Activated naive CD4-positive, alpha-beta T cell (primary cell): ENCODE results near the gene TSPYL2.

Experiments used
- DNase-seq, 4 experiments: peaks; one replicate each; lab custom pipeline; 2025; lab: John Stamatoyannopoulos, UW

The TSPYL2 gene

DNA sequence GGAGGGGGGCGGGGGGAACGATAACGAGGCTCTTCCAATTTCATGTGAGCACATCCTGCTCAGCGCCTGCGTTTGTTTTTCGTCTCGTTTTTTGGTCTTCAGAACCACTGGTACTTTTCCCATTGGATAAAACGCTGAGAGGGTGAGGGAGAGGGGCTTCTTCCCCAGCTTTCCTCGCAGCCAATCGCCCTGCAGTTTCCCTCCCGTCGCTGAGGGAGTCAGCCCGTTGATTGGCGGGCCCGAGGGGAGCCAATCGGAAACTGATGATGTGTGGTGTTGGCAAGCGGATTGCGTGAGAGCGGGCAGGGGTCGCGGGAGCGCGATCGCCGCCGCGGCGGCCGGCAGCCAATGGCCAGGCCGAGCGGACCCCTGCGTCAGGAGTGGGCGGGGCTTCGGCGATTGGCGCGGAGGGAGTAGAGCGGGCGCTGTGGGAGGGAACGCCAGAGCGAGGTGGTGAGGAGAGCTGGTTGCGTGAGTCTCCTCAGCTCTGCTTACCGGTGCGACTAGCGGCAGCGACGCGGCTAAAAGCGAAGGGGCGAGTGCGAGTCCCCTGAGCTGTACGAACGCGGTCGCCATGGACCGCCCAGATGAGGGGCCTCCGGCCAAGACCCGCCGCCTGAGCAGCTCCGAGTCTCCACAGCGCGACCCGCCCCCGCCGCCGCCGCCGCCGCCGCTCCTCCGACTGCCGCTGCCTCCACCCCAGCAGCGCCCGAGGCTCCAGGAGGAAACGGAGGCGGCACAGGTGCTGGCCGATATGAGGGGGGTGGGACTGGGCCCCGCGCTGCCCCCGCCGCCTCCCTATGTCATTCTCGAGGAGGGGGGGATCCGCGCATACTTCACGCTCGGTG lies at the start of gene TSPYL2:
Gene TSPYL2, plus strand, starts transcription at position 443 of the 848 bp plus-strand sequence. Its CDS starts 132 bp downstream, at position 575.
- peak; percentile 69 to 91 (median 82) for DNase-seq

DNA sequence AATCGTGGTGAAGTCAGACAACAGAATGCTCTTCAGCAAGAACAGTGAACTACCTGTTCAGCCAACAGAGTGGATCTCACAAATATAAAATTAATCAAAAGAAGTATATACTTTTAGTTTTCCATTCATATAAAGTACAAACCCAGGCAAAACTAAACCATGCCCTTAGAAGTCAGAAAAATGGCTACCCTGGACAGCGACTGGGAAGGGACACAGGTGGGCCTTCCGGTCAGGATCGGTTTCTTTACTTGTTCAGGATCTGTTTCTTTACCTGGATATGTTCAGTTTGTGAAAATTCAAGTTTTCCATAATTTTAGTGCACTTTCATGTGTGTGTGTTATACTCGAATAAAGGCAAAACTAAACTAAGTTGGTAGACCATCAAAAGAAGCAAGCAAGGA lies 46.0 kb upstream of the TSPYL2 start:
- DNase-seq, result no peak

DNA sequence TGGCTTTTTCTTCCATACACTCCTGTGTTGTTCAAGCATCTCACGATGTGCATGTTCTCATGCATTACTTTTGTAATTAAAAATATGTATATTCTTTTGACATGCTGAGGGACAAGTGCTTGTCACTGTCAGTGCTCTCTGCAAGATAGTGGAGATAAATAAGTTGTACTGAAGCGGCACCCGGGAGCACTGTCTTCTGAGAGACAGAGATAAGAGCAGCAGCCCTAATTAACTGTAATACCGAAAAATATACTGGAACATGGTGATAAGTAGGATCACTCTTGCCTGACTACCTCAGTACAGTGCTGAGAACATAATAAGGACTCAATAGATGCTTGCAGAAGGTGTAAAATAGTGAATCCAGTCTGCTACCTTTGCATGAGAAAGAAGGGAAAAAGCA lies 42.9 kb upstream of the TSPYL2 start:
- DNase-seq, result no peak

DNA sequence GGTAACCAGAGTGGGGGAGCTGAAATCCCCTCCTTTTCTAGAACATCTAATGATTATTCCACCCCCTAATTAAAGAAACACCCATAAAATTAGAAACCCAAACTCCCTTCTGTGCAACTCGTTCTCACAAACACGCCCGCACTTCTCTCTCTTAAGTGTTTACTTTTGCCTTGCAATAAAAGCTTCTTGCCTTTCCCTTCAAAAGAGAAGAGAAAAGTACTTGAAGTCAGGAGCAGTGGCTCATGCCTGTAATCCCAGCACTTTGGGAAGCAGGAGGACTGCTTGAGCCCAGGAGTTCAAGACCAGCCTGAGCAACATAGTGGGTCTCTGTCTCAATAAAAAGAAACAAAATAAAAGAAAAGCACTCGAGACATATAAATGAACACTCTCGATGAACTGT lies 37.2 kb upstream of the TSPYL2 start:
- no peak for DNase-seq

DNA sequence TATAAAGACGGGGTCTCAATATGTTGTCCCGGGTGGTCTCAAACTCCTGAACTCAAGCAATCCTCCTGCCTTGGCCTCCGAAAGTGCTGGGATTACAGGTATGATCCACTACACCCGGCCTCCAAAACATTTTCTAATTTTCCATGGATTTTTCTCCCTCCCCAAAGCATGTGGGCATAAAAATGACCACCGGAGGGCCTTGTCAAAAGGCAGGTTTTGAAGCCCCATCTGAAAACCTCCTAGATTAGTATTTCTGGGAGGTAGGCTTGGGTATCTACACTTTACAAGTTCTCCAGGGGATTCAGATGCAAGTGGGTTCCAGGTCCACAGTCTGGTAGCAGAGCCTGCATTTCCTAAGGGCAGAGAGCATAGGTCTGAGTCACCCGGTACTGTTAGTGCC lies 34.9 kb upstream of the TSPYL2 start:
- DNase-seq, result no peak

DNA sequence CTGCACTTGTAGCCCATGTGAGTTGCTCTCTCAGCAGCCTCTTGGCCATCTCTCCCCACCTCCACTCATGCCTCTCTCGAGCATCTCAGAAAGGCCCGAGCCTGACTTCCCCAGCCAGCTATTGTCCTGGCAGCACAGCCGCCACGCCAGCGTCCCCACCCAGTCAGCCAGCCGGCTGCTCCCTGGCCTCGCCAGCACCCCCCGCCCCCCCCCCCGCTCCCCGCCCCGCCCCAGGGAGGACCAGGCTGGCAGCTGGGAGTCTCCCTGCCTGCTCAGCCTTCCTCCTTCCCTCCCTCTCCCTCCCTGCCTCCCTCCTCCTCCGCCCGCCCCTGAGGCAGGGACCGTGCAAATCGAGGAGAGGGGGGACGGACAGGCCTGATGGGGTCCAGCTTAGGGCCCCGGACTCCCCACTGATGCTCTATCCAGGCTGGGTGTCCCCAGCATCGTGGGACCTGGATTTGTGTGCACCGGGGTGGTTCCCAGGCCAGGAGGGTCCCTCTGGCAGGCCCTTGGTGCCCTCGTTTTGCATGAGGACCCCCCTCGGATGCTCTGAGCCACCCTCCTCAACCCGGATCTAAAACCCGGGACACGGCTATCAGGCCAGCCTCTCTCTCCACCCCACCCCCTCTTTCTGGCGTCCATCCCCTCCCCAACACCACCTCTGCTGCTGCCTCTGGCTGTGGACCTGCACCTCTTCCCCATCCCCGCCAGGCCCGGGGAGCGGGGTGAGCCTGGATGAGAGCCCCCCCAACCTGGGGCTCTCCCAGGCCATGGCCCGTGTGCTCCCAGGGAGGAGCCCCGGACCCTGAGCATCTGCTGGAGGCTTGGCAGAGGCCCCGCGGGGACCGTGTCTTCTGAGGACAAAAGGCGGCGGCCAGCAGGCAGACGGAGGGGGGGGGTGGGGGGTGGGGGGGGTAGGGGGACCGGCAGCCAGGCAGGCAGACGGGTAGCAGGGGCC lies 33.7 kb upstream of the TSPYL2 start, which contains the start of gene GPR173:
Gene GPR173, plus strand, starts transcription at position 621 of the 958 bp plus-strand sequence. CDS start 27,833 bp downstream, outside the sequence.
- DNase-seq, result no peak

DNA sequence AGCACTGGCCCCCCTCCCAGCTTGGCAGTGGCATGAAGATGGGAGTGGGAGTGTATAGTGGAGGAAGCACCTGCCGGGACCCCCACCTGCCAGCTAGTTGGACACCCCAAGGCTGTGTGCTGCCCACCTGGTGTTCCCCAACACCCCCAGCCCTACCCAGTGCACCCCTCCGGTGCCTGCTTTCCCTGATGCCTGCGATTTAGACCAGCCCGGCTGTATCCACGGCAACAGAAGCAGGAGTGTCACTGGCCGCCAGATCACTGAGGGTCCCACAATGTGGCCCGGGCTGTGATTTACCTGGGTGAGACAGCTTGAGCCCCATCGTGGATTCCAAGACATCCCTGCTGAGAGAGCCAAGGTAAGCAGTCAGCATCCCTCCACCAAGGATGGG lies 33.0 kb upstream of the TSPYL2 start:
- no peak for DNase-seq

DNA sequence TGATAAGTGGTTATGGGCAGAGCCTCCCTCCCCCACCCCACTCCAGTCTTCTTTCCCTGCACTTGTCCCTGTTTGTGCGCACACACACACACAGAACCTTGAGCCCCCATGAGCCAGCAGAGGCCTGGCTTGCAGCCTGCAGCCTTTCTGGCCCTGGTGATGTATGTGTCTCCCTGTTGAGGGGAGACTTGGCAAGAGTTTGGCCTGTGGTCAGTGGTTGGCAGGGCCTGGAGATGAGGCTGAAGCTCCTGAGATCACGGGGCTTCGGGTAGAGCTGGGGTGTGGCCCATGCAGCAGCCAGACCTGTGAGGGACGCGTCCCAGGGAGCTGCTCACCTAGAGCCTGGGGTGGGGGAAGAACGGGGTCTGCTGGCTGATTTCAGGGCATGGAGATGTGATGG lies 31.3 kb upstream of the TSPYL2 start:
- no peak for DNase-seq

DNA sequence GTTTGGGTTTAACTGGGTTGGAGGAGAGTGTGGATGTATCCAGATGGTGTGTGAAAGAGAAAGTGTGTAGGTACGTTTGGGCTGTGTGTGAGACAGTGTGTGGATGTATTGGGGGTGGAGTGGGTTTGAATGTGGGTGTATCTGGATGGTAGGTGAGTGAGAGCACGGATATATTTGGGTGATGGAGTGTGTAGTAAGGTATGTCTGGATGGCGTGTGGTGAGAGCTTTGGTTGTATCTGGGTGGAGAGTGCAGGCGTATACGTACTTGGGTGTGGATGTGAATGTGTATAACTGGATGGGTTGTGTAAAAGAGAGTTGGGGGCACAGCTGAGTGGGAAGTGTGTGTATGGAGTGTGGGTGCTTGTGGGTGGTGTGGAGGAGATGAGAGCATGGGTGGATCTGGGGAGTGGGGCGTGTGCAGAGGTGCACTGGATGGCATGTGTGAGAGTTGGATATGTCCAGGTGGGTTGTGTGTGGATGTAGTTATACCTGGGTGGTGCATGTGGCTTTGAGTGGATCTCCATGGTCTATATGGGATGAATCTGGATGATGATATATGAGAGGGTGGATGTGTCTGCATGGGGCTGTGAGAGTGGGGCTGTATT lies 26.8 kb upstream of the TSPYL2 start:
- DNase-seq, result no peak

DNA sequence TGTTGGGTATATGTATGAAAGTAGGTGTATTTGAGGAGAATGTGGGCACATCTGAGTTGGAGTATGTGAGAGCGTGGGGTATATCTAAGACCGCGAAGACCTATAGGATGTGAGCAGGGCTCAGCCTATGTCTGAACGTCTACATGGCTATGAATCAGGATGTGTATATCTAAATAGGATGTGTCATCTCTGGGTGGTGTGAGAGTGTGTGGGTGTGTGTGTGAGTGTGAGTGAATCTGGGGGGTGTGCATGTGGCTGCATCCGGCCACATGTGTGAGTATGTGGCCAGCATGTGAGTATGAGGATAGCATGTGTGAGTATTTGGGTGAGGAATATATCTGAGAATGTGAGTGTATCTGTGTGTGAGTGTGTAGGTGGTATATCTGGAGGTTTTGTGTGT lies 25.9 kb upstream of the TSPYL2 start:
- no peak for DNase-seq

DNA sequence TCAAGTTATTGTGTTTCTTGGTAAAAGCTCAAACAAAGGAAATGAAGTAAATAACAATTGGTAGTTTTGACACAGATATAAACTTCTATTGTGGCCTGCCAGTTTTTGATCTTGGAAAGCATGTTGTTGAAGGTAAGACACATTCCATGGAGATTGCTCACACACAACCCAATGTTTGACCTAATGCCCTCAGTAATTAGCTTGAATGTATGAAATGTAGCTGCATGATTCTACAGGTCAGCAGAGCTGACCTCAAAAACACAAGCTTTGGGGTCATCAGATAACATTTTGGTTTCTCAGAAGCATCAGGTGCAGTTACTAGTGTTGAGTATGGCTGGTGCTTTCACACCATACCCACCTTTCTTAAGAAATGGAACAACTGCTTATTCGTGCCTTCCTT lies 17.1 kb upstream of the TSPYL2 start:
- no peak for DNase-seq

DNA sequence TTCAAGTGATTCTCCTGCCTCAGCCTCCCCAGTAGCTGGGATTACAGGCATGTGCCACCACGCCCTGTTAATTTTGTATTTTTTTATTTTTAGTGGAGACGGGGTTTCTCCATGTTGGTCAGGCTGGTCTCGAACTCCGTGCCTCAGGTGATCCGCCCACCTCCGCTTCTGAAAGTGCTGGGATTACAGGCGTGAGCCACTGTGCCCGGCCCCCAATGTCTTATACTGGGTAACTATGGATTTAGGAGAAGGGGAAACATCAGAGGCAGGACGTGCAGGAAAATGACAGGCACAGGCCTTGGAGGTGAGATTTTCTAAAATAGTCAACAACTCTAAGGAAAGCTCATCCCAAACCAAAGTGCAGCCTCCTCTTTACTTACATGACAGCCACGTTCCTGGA lies 11.1 kb upstream of the TSPYL2 start:
- no peak for DNase-seq

DNA sequence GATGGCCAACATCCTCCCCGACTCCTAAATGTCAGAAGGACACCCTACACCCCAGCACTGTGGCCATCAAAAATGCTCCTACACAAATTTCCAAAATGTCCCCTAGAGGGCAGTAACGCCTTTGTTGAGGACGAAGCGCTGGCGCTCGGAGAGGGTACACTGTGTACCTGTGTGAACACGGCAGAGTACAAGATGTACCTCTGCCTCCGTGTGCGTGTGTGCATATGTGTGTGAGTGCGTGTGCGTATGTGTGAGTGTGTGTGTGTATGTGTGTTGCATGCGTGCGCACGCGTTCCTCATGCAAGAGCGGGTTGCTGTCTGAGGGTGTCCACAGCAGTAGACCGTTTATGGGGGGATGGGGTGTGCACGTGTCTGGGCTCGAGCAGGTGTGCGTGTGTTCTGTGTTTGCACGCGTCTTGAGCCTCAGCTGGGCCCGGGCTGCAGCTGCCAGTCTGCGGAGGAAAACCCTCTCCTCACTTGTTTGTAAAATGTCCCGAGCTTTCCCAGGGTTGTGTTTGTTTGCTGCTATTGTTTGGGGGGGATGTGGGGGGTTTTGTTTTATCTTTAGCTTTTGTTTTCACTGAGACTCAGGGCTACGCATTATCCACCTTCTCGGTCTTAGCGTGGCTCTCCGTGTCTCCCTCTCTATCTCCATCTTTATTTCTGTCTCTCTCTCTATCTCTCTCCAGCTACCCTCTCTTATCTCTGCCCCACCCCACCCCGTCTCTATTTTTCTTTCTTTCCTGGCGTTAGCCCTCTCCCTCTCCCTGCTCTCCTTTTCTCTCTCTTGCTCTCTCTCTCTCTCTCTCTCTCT lies 10.4 kb upstream of the TSPYL2 start:
- DNase-seq, result peak in 3 of 4 experiments; percentile 12 to 54 (median 27)

DNA sequence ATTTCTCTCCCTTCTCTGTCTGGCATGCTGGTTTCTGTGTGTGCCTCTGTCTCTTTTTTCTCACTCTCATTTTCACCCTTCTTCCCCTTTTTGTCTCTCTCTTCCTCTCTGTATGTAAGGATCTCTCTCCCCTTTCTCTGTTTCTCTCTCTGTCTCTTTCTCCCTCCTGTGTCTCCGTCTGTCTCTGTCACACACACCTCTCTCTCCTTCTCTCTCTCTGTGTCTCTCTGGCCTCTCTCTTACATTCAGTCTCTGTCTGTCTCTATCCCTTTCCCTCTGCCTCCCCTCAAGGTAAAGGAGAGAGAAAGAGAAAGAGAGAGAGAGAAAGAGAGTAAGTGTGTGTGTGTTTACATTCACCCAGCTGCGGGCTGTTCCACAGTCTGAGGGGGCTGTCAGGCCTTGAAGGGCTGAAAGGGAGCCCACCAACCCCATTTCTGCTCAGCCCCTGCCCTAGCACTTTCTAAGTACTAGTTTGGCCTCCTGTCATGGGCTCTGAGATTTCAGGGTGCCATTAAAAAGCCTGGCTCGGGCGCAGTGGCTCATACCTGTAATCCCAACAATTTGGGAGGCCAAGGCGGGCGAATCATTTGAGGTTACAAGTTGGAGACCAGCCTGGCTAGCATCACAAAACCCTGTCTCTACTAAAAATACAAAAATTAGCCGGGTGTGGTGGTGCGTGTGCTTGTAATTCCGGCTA lies 9.6 kb upstream of the TSPYL2 start:
- DNase-seq, result no peak

DNA sequence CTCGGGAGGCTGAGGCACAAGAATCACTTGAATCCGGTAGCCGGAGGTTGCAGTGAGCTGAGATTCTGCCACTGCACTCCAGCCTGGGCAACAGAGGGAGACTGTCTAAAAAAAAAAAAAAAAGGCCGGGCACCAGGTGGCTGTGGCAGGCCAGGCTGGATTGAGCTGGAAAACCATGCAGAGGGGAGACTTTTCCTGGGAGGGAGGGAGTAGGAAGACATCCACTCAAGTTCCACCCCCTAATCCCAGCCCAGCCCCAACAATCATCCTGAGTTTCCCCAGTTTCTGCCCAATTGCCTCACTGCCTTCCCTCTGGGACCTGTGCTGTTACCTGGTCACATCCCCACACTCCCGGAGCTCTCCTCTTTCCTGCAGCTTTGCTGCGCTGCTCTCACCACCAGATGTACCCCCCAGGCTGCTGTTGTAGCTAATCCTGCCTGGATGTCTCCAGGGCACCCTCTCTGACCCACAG lies 9.0 kb upstream of the TSPYL2 start:
- no peak for DNase-seq

DNA sequence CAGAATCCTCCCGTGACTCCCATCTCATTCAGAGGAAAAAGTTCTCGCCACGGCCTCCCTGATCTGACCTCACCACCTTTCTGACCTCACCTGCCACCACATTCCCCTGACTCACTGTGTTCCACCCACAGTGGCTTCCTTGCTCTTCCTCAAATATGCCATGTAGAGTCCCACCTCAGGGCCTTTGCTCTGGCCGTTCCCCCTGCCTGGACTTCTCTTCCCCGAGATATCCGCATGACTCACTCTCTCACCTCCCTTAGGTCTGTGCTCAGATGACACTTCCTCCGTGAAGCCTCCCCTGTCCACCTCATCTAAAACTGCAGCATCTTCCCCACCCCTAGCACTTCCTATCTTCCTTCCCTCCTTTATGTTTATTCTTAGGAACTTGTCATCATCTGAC lies 7.2 kb upstream of the TSPYL2 start:
- no peak for DNase-seq

DNA sequence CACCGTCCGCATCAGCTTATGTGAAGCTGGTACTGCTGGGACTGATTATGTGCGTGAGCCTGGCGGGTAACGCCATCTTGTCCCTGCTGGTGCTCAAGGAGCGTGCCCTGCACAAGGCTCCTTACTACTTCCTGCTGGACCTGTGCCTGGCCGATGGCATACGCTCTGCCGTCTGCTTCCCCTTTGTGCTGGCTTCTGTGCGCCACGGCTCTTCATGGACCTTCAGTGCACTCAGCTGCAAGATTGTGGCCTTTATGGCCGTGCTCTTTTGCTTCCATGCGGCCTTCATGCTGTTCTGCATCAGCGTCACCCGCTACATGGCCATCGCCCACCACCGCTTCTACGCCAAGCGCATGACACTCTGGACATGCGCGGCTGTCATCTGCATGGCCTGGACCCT lies 5.5 kb upstream of the TSPYL2 start:
- no peak for DNase-seq

DNA sequence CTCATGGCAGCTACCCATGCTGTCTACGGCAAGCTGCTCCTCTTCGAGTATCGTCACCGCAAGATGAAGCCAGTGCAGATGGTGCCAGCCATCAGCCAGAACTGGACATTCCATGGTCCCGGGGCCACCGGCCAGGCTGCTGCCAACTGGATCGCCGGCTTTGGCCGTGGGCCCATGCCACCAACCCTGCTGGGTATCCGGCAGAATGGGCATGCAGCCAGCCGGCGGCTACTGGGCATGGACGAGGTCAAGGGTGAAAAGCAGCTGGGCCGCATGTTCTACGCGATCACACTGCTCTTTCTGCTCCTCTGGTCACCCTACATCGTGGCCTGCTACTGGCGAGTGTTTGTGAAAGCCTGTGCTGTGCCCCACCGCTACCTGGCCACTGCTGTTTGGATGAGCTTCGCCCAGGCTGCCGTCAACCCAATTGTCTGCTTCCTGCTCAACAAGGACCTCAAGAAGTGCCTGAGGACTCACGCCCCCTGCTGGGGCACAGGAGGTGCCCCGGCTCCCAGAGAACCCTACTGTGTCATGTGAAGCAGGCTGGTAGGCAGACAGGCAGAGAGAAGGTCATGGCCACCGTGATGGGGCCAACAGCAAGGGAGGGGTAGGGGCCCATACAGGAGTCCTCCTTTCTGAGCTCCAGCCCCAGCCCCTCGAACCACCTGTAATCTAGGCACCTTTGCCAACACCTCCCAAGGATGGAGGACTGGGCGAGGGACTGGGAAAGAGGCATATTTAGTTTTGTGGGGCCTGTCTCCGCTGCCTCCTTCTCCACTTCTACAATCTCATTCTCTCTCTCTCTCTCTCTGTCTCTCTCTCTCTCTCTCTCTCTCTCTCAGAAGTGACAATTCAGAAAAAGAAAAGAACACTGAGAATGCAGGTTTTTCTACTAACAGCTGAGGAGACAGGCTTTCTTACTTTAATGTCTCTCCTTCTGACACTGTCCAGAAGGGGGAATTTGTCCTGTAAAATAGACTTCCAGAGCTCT lies 4.7 kb upstream of the TSPYL2 start:
- DNase-seq, result no peak

DNA sequence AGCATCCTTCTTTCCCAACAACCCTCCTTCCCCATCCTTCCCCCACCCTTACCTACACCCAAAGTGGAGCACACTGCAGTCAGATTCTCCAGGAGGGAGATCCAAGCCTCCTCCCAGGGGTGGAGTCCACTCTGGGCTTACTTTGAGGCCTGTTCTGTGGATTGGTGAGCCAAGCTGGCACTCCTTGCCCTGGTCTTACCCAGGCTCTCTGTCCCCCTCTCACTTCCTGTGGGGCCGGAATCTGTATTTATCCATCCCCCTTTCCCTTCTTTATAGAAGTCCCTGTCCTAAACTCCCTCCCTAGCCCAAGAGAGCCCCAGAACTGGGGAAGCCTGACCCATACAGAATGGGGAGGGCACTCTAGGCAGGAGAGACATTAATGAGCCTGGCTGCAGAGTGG lies 3.2 kb upstream of the TSPYL2 start:
- DNase-seq, result no peak
